Hematopoietic multipotent progenitor cell treated with erythropoietin and hydrocortisone succinate and interleukin-3 and kit ligand, for 4 days (in vitro differentiated cells): ENCODE measurements around the gene POLE.

Experiments used
- DNase-seq: peaks from one replicate; pipeline ENCODE4 v3.0.0-alpha.2; 2015

POLE gene

DNA sequence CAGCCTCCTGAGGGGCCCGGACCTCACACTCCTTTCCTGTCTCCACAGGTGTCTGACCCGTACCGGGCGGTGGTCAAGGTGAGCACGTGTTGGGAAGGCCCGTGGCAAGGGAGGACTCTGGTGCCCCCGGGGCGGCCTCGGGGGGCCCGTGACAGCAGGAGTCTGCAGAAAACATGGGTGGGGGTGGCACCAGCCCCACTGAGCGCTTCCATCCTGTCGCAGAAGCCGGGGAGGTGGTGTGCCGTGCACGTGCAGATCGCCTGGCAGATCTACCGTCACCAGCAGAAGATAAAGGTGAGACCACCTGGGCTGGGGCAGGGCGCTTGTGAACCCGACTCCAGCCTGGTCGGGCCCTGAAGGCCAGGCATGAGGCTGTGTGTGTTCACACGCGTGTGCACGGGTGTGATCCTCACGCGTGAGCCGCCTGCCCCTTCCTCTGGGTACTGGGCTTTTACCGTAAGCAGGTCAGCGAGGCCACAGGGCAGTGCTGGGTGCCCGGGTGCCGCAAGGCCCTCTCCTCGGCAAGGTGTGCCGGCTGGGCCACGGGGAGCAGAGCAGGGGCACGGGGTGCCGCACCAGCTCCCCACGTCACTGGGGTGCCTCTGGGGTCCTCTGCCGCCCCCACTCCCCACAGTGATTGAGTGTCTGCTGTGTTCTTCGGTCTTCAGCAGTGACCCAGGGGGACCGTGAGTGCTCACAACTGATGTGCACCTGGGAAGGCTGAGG, 112.7 kb downstream of the POLE start:
- no peak for DNase-seq
